ENCODE measurements around the gene WDR48. TPM values are rescaled to one million over a fixed set of nuclear protein-coding genes. Genes with fewer than 3 reads are reported as not detected.
A peak's percentile ranks its signal among the peaks of the same experiment; 100 is the strongest.

WDR48 gene
- total RNA-seq, 4 donors from 2014 or later, result 18.3 to 49.3 (median 25.2) TPM

- no peaks in the 10 kb centered on the region for H3K27me3 ChIP-seq
- peaks cover 42% of the 10 kb centered on the region for H3K4me1 ChIP-seq
- no peak for DNase-seq (ENCODE audit: low spot score in 2 of 2)
- peak overlapping the region; percentile 96 for H3K4me3 ChIP-seq
- TF ChIP-seq POLR2AphosphoS5 (IDR thresholded peaks at IDR 0.05) (no peak), EP300 (IDR thresholded peaks at IDR 0.05) (no peak), CTCF (IDR thresholded peaks at IDR 0.05) (no peak), POLR2A (IDR thresholded peaks at IDR 0.05) (no peak)
- no peaks in the 10 kb centered on the region for H3K9me3 ChIP-seq
- H3K27ac ChIP-seq, result peak overlapping the region; percentile 98
- H3K36me3 ChIP-seq, result peaks cover 9% of the 10 kb centered on the region
- WGBS, result 49% methylated on average over 2 of the region's 2 CpGs
These were observed 56.4 kb downstream of the WDR48 start for GRCh38 chr3:39108200-39108710.

DNA sequence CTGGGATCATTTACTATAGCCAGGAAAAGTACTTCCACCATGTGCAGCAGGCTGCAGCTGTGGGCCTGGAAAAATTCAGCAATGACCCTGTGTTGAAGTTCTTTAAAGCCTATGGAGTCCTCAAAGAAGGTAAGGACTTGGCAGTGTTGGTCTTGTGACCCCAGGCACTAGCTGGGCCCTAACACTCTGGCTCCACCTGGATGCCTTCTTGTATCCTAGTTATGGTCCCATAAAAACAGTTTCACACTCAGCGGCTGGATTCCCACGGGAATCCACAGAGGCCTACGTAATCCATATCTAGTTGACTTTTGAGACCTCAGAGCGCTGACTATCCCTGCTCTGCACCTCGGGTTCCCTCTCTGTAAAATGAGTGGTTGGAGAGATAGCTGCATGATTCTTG, 57.3 kb downstream of the WDR48 start:
- DNase-seq (ENCODE audit: low spot score in 2 of 2), result no peak
- no peaks in the 10 kb centered on the region for H3K9me3 ChIP-seq
- H3K4me1 ChIP-seq, result peaks cover 34% of the 10 kb centered on the region
- H3K4me3 ChIP-seq, result no peak overlapping the region
- no peaks in the 10 kb centered on the region for H3K27me3 ChIP-seq
- WGBS, result 95% methylated on average over 5 of the region's 5 CpGs
- no peak overlapping the region for H3K27ac ChIP-seq
- TF ChIP-seq CTCF (IDR thresholded peaks at IDR 0.05) (no peak), POLR2AphosphoS5 (IDR thresholded peaks at IDR 0.05) (no peak), EP300 (IDR thresholded peaks at IDR 0.05) (no peak), POLR2A (IDR thresholded peaks at IDR 0.05) (no peak)
- H3K36me3 ChIP-seq, result peaks cover 9% of the 10 kb centered on the region

- TF ChIP-seq CTCF (IDR thresholded peaks at IDR 0.05) (no peak), EP300 (IDR thresholded peaks at IDR 0.05) (no peak), POLR2AphosphoS5 (IDR thresholded peaks at IDR 0.05) (no peak), POLR2A (IDR thresholded peaks at IDR 0.05) (no peak)
- peaks cover 9% of the 10 kb centered on the region for H3K36me3 ChIP-seq
- H3K27me3 ChIP-seq, result no peaks in the 10 kb centered on the region
- no peaks in the 10 kb centered on the region for H3K9me3 ChIP-seq
- no peak overlapping the region for H3K27ac ChIP-seq
- H3K4me3 ChIP-seq, result no peak overlapping the region
- WGBS, result 88% methylated on average over 1 of the region's 2 CpGs
- DNase-seq (ENCODE audit: low spot score in 2 of 2), result no peak
- peaks cover 23% of the 10 kb centered on the region for H3K4me1 ChIP-seq
These were observed 58.3 kb downstream of the WDR48 start for GRCh38 chr3:39110041-39110639.

DNA sequence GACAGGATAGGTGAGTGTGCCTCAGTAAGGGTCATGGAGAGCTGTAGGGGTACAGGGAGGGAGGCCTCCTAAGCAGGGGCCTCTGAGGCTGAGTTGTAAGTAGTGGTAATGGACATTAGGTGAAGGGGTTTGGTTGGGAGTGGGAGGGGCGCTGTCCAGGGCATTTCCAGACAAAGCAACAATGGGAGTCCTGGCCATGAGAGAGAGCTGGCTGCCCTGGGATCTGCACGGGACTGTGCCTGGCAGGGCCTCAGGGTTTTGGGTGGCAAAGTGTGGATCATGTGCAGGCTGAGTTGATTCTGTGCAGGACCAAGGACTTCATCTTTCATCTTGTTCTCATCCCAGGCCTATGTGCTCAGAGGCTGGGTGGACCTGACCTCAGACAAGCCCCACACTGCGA, 60.3 kb downstream of the WDR48 start:
- no peaks in the 10 kb centered on the region for H3K27me3 ChIP-seq
- DNase-seq (ENCODE audit: low spot score in 2 of 2), result no peak
- H3K27ac ChIP-seq, result no peak overlapping the region
- H3K4me1 ChIP-seq, result peaks cover 8% of the 10 kb centered on the region
- H3K36me3 ChIP-seq, result peaks cover 11% of the 10 kb centered on the region
- no peak overlapping the region for H3K4me3 ChIP-seq
- no peaks in the 10 kb centered on the region for H3K9me3 ChIP-seq
- no peak for TF ChIP-seq POLR2AphosphoS5 (IDR thresholded peaks at IDR 0.05)
- no peak for TF ChIP-seq POLR2A (IDR thresholded peaks at IDR 0.05)
- TF ChIP-seq EP300 (IDR thresholded peaks at IDR 0.05), result no peak
- TF ChIP-seq CTCF (IDR thresholded peaks at IDR 0.05), result no peak
- WGBS, result 88% methylated on average over 3 of the region's 3 CpGs

- TF ChIP-seq CTCF (IDR thresholded peaks at IDR 0.05) (no peak), POLR2A (IDR thresholded peaks at IDR 0.05) (no peak), EP300 (IDR thresholded peaks at IDR 0.05) (no peak), POLR2AphosphoS5 (IDR thresholded peaks at IDR 0.05) (no peak)
- peaks cover 11% of the 10 kb centered on the region for H3K36me3 ChIP-seq
- WGBS, result 94% methylated on average over 2 of the region's 2 CpGs
- H3K4me3 ChIP-seq, result no peak overlapping the region
- H3K9me3 ChIP-seq, result no peaks in the 10 kb centered on the region
- H3K4me1 ChIP-seq, result peaks cover 8% of the 10 kb centered on the region
- DNase-seq (ENCODE audit: low spot score in 2 of 2), result no peak
- no peaks in the 10 kb centered on the region for H3K27me3 ChIP-seq
- H3K27ac ChIP-seq, result no peak overlapping the region
These were observed 60.7 kb downstream of the WDR48 start for GRCh38 chr3:39112535-39112934.

Data from suprapubic skin (tissue), 4 donors.